Ishikawa (cell line): ENCODE data around the gene NF2.

Source experiments
- CEBPB ChIP-seq: IDR thresholded peaks from 2 replicates; pipeline ENCODE4 v1.6.1; 2012
- CREB1 ChIP-seq: IDR thresholded peaks from 2 replicates; pipeline ENCODE4 v1.6.1; 2012; ENCODE audit warnings: low read depth
- EGR1 ChIP-seq: IDR thresholded peaks from 2 replicates; pipeline ENCODE4 v1.6.1; 2012
- EP300 ChIP-seq: IDR thresholded peaks from 2 replicates; pipeline ENCODE4 v1.6.1; 2012; ENCODE audit warnings: borderline replicate concordance
- FOXM1 ChIP-seq: IDR thresholded peaks from 2 replicates; pipeline ENCODE4 v1.6.1; 2012; ENCODE audit warnings: low read depth, borderline replicate concordance
- NFIC ChIP-seq: IDR thresholded peaks from 2 replicates; pipeline ENCODE4 v1.6.1; 2012
- RAD21 ChIP-seq: IDR thresholded peaks from 2 replicates; pipeline ENCODE4 v1.6.1; 2012; ENCODE audit warnings: low read depth
- TAF1 ChIP-seq: IDR thresholded peaks from 2 replicates; pipeline ENCODE4 v1.6.1; 2012; ENCODE audit warnings: low read depth, mild to moderate bottlenecking
- TCF12 ChIP-seq: IDR thresholded peaks from 2 replicates; pipeline ENCODE4 v1.6.1; 2012; ENCODE audit warnings: low read depth
- TEAD4 ChIP-seq: IDR thresholded peaks from 2 replicates; pipeline ENCODE4 v1.6.1; 2012
- YY1 ChIP-seq: IDR thresholded peaks from 2 replicates; pipeline ENCODE4 v1.6.1; 2012; ENCODE audit warnings: low read depth
- ZBTB7A ChIP-seq: IDR thresholded peaks from 2 replicates; pipeline ENCODE4 v1.6.1; 2012; ENCODE audit warnings: low read depth
- TF ChIP-seq, protein P1 (sequence below): IDR thresholded peaks from 2 replicates; pipeline ENCODE4 v1.6.1; 2012
- TF ChIP-seq, protein P2 (sequence below): IDR thresholded peaks from 2 replicates; pipeline ENCODE4 v1.6.1; 2012
- TF ChIP-seq, protein P3 (sequence below): IDR thresholded peaks from 2 replicates; pipeline ENCODE4 v1.6.1; 2012; ENCODE audit warnings: low read depth, mild to moderate bottlenecking

The NF2 gene

DNA sequence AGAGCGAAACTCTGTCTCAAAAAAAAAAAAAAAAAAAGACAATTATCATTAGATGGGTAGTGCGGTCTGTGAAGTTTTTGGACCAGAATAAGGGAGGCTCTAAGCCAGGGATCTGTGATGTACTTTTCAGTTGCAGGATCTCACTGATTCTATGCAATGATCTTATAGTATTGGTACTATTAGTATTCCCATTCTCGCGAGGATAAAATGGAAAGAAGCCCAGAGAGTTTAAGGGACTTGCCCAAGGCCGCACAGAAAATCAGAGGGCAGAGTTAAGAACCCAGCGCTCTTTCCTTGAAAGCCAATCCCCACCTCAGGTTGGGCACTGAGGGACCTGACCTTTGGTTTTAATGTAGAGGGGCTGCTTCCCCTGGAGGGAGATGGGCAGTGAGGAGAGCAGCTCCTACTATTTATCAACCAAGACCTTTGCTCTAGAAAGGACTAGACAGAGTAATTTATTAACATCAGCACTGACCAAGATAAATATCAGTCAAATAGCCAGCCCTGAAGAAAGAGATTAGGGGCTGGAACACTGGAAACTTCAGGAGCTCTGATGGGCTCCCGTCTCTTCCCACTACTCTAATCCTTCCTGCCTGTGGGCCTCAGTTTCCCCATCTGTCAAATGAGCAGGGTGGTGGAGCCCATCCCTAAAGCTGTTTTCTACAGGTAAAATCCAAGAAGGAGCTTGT is 28.5 kb upstream of the NF2 start:
- TF ChIP-seq EGR1 (no peak), CEBPB (no peak), YY1 (no peak), RAD21 (no peak), EP300 (no peak)
- TF ChIP-seq, protein P1, sequence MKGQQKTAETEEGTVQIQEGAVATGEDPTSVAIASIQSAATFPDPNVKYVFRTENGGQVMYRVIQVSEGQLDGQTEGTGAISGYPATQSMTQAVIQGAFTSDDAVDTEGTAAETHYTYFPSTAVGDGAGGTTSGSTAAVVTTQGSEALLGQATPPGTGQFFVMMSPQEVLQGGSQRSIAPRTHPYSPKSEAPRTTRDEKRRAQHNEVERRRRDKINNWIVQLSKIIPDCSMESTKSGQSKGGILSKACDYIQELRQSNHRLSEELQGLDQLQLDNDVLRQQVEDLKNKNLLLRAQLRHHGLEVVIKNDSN: no peak

DNA sequence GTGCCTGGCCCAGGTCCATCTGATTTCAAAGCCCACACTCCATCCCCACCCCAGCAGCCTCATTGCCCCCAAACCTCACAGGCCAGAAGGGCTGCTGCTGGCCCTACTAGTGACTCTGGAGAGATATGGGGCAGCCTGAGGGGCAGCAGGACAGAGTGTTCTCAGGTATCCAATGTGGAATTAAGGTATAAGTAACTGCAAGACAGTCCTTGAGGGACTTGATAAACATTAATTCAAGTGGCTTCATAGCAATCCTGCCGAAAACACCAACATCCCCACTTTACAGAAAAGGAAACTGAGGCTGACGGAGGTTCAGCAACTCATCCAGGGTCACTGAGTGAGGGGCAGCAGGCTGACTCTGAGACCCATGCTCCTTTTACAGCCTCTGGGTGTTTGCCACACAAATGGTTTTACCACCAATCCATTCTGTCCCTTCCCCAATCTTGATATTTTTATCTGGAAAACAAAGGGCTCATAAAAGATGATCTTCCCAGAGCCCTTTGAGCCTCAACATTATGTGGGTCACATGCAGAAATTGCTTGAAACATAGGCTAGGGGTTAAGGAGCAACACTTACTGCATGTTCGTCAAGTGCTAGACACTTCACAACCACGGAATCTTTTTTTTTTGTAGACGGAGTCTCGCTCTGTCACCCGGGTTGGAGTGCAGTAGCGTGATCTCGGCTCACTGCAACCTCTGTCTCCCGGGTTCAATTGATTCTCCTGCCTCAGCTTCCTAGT is 24.8 kb upstream of the NF2 start:
- TF ChIP-seq EP300 (no peak), TCF12 (no peak), RAD21 (no peak), ZBTB7A (no peak), CEBPB (no peak), YY1 (no peak), NFIC (no peak), FOXM1 (no peak), EGR1 (no peak), CREB1 (no peak), TAF1 (no peak), TEAD4 (no peak)
- TF ChIP-seq, protein P2, sequence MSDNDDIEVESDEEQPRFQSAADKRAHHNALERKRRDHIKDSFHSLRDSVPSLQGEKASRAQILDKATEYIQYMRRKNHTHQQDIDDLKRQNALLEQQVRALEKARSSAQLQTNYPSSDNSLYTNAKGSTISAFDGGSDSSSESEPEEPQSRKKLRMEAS: no peak
- TF ChIP-seq, protein P3, sequence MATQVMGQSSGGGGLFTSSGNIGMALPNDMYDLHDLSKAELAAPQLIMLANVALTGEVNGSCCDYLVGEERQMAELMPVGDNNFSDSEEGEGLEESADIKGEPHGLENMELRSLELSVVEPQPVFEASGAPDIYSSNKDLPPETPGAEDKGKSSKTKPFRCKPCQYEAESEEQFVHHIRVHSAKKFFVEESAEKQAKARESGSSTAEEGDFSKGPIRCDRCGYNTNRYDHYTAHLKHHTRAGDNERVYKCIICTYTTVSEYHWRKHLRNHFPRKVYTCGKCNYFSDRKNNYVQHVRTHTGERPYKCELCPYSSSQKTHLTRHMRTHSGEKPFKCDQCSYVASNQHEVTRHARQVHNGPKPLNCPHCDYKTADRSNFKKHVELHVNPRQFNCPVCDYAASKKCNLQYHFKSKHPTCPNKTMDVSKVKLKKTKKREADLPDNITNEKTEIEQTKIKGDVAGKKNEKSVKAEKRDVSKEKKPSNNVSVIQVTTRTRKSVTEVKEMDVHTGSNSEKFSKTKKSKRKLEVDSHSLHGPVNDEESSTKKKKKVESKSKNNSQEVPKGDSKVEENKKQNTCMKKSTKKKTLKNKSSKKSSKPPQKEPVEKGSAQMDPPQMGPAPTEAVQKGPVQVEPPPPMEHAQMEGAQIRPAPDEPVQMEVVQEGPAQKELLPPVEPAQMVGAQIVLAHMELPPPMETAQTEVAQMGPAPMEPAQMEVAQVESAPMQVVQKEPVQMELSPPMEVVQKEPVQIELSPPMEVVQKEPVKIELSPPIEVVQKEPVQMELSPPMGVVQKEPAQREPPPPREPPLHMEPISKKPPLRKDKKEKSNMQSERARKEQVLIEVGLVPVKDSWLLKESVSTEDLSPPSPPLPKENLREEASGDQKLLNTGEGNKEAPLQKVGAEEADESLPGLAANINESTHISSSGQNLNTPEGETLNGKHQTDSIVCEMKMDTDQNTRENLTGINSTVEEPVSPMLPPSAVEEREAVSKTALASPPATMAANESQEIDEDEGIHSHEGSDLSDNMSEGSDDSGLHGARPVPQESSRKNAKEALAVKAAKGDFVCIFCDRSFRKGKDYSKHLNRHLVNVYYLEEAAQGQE: no peak
- TF ChIP-seq, protein P1: no peak

DNA sequence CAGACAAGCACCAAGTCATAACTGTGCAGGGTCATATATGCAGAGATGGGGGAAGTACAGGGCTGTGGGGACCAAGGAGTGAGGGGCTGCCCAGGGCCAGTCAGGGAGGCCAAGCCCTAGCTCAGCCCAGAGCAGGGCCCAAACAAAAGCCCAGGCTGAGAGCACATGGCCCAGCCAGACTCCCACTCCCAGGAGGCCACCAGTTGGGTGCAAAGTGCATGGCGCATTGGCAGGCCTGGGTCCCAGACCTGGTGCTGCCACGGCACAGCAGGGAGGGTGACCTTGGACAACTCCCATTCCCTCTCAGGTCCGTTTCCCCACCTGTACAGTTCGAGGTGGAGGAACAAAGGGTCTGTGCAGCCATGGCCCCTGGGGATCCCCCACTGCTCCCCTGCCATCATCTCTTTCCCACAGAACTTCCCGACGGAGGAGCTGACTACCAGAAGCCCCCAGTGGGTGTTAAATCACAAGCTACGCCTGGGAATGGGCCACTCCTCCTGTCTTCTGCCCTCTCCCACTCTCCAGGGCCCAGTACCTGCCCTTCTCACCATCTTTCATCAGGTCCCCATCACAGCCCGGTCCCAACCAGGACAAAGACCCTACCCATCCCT is 23.1 kb upstream of the NF2 start:
- TF ChIP-seq TCF12 (no peak), EGR1 (no peak), CREB1 (no peak), RAD21 (no peak), EP300 (no peak), CEBPB (no peak), NFIC (no peak), YY1 (no peak), ZBTB7A (no peak)
- TF ChIP-seq, protein P1: no peak
- TF ChIP-seq, protein P2: no peak
- TF ChIP-seq, protein P3: no peak

DNA sequence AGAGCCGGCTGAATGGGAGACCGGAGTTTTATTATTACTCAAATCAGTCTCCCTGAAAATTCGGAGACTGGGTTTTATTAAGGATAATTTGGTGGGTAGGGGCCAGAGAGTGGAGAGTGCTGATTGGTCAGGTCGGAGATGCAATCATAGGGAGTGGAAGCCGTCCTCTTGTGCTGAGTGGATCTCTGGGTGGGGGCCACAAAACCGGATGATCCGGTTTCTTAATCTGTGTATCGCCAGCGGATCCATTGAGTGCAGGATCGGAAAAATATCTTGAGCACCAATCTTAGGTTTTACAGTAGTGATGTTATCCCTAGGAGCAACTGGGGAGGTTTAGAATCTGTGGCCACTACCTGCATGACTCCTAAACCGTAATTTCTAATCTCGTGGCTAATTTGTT is 21.6 kb upstream of the NF2 start:
- TF ChIP-seq CEBPB (no peak), TCF12 (no peak), YY1 (no peak), RAD21 (no peak), ZBTB7A (no peak), CREB1 (no peak), EP300 (no peak), NFIC (no peak)
- TF ChIP-seq, protein P2: no peak
- TF ChIP-seq, protein P1: no peak
